ENCODE results near the gene NTN5.

DNA sequence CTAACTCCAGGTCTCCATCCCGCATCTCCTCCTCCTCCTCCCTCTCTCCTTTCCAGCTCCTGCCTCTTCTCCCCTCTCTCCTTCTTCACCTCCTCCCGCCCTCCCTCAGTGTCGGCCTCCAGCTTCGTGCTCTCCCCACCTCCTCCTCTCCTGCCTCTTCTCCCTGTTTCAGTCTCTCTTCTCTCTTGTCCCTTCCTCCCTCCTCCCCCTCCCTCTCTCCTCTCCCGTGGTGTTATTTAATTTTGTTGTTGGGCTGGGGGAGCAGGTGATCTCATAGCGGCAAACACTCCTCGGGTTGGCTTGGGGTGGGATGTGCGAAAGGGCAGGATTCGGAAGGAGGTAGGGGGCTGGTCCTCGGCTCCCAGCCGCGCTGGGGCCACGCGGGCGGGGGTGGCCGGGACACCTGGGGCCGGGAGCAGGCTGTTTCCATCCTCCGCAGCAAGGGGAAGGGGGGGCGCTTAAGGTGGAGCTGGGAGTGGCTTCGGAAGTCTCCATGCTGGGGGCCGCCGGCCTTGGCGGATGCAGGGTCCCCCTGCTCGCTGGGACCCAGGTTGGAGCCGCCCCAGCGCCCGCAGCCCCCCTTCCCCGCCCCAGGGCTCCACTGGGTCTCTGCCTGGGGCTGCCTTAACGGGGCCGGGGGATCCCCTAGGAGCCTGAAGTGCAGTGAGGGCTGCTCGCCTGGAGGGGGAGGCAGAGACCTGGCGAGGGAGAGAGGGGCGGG is 26.7 kb downstream of the NTN5 start, which contains the start of gene CA11:
- no peak for TF ChIP-seq NR2F6 (CRISPR knock-in tag; IDR thresholded peaks at IDR 0.05)
- TF ChIP-seq MAFF (IDR thresholded peaks at IDR 0.05; ENCODE audit: low read length) = no peak
- TF ChIP-seq BRD4 (IDR thresholded peaks at IDR 0.05) = no peak
- TF ChIP-seq HCFC1 (IDR thresholded peaks at IDR 0.05; ENCODE audit: low read depth, low read length) = no peak
- no peak for TF ChIP-seq POLR2AphosphoS5 (IDR thresholded peaks at IDR 0.05; ENCODE audit: control insufficient read depth, insufficient read depth, low read depth, low read length)
- TF ChIP-seq KLF1 (tag; IDR thresholded peaks at IDR 0.05) = no peak
- TF ChIP-seq FOXP1 (CRISPR knock-in tag; IDR thresholded peaks at IDR 0.05) = no peak
- TF ChIP-seq XRCC5 (IDR thresholded peaks at IDR 0.05; ENCODE audit: low read depth, low read length) = no peak
- TF ChIP-seq YBX1 (IDR thresholded peaks at IDR 0.05) = no peak
- TF ChIP-seq FOXP4 (CRISPR knock-in tag; IDR thresholded peaks at IDR 0.05; ENCODE audit: borderline replicate concordance) = no peak
- peak; percentile 79 for TF ChIP-seq NFRKB (IDR thresholded peaks at IDR 0.05; ENCODE audit: low read depth)
- no peak for TF ChIP-seq HSF4 (CRISPR knock-in tag; IDR thresholded peaks at IDR 0.05; ENCODE audit: borderline replicate concordance)
- TF ChIP-seq, protein P1, sequence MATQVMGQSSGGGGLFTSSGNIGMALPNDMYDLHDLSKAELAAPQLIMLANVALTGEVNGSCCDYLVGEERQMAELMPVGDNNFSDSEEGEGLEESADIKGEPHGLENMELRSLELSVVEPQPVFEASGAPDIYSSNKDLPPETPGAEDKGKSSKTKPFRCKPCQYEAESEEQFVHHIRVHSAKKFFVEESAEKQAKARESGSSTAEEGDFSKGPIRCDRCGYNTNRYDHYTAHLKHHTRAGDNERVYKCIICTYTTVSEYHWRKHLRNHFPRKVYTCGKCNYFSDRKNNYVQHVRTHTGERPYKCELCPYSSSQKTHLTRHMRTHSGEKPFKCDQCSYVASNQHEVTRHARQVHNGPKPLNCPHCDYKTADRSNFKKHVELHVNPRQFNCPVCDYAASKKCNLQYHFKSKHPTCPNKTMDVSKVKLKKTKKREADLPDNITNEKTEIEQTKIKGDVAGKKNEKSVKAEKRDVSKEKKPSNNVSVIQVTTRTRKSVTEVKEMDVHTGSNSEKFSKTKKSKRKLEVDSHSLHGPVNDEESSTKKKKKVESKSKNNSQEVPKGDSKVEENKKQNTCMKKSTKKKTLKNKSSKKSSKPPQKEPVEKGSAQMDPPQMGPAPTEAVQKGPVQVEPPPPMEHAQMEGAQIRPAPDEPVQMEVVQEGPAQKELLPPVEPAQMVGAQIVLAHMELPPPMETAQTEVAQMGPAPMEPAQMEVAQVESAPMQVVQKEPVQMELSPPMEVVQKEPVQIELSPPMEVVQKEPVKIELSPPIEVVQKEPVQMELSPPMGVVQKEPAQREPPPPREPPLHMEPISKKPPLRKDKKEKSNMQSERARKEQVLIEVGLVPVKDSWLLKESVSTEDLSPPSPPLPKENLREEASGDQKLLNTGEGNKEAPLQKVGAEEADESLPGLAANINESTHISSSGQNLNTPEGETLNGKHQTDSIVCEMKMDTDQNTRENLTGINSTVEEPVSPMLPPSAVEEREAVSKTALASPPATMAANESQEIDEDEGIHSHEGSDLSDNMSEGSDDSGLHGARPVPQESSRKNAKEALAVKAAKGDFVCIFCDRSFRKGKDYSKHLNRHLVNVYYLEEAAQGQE (IDR thresholded peaks at IDR 0.05; ENCODE audit: borderline replicate concordance) = peak; percentile 80; the same call in 1 of the 2 replicates
- TF ChIP-seq, protein P1 (CRISPR knock-in tag; IDR thresholded peaks at IDR 0.05; ENCODE audit: low read depth) = no peak
- TF ChIP-seq SIN3B (IDR thresholded peaks at IDR 0.05; ENCODE audit: low read depth) = peak; percentile 49; the same call in 1 of the 2 replicates
